OCI-LY1 (cell line): ENCODE results near the gene PPP2R1B.

Source experiments
- H2AFZ ChIP-seq: fragments of 200-600 bp; sonication (generic), shearing (Covaris generic); 2 replicates; pipeline ENCODE4 v1.6.0; 2014; ENCODE audit warnings: antibody characterized with exemption, mild to moderate bottlenecking, low read length
- H3F3A ChIP-seq: fragments of 200-600 bp; sonication (generic), shearing (Covaris generic); 2 replicates; pipeline ENCODE4 v1.6.0; 2014; ENCODE audit warnings: mild to moderate bottlenecking, antibody characterized with exemption, low read length, moderate library complexity; ENCODE audit not compliant: insufficient read depth
- H3K27ac ChIP-seq: fragments of 200-600 bp; sonication (generic); 2 replicates; pipeline ENCODE4 v1.5.1; 2014; ENCODE audit warnings: low read length, mixed run types, mild to moderate bottlenecking, low read depth; ENCODE audit not compliant: poor library complexity, severe bottlenecking
- H3K27me3 ChIP-seq: fragments of 200-600 bp; sonication (generic); 2 replicates; pipeline ENCODE4 v1.6.0; 2014; ENCODE audit warnings: antibody characterized with exemption, mild to moderate bottlenecking, low read length, moderate library complexity; ENCODE audit not compliant: insufficient read depth
- H3K36me3 ChIP-seq: fragments of 200-600 bp; sonication (generic); 2 replicates; pipeline ENCODE4 v1.6.1; 2014; ENCODE audit warnings: mild to moderate bottlenecking, antibody characterized with exemption, low read length, moderate library complexity, mixed read lengths; ENCODE audit not compliant: insufficient read depth
- H3K4me1 ChIP-seq: fragments of 200-600 bp; sonication (generic); 2 replicates; pipeline ENCODE4 v1.5.1; 2014; ENCODE audit warnings: mild to moderate bottlenecking, low read length, moderate library complexity; ENCODE audit not compliant: insufficient read depth, severe bottlenecking
- H3K4me2 ChIP-seq: fragments of 200-600 bp; sonication (generic), shearing (Covaris generic); 2 replicates; pipeline ENCODE4 v1.6.1; 2014; ENCODE audit warnings: low read length
- H3K4me3 ChIP-seq: fragments of 200-600 bp; sonication (generic); 2 replicates; pipeline ENCODE4 v1.5.1; 2014; ENCODE audit warnings: low read length, low read depth, mild to moderate bottlenecking, mixed read lengths; ENCODE audit not compliant: poor library complexity, severe bottlenecking
- H3K79me2 ChIP-seq: fragments of 200-600 bp; shearing (Covaris generic); 2 replicates; pipeline ENCODE4 v1.6.1; 2016; ENCODE audit warnings: mixed run types, low read length, mixed read lengths; ENCODE audit not compliant: insufficient read depth
- H3K9ac ChIP-seq: fragments of 200-600 bp; sonication (generic), shearing (Covaris generic); 2 replicates; pipeline ENCODE4 v1.6.1; 2014; ENCODE audit warnings: mild to moderate bottlenecking, low read length, mixed read lengths
- H3K9me2 ChIP-seq: fragments of 200-600 bp; sonication (generic), shearing (Covaris generic); 2 replicates; pipeline ENCODE4 v1.6.1; 2014; ENCODE audit warnings: low read depth, mild to moderate bottlenecking, low read length, mixed read lengths
- H3K9me3 ChIP-seq: fragments of 200-600 bp; shearing (Covaris generic); 2 replicates; pipeline ENCODE4 v1.6.1; 2014; ENCODE audit warnings: low read length, mixed read lengths
- H4K20me1 ChIP-seq: fragments of 200-600 bp; sonication (generic), shearing (Covaris generic); 2 replicates; pipeline ENCODE4 v1.6.0; 2016; ENCODE audit warnings: mild to moderate bottlenecking, low read length; ENCODE audit not compliant: insufficient read depth
- CTCF ChIP-seq: fragments of 200-600 bp; sonication (generic), shearing (Covaris generic); IDR thresholded peaks from 2 replicates; pipeline ENCODE4 v1.5.1; 2017; ENCODE audit warnings: mild to moderate bottlenecking, antibody characterized with exemption, low read length, moderate library complexity, mixed read lengths
- EZH2 ChIP-seq: fragments of 200-600 bp; sonication (generic), shearing (Covaris generic); IDR thresholded peaks from 2 replicates; pipeline ENCODE4 v1.8.0; 2017; ENCODE audit warnings: borderline replicate concordance, mixed run types, mild to moderate bottlenecking, antibody characterized with exemption, low read length, moderate library complexity, mixed read lengths

Gene PPP2R1B

GRCh38 chr11:111723595-111723994 lies 42.6 kb downstream of the PPP2R1B start:
- no peaks in the 10 kb centered on the region for H4K20me1 ChIP-seq
- H3K9me2 ChIP-seq = no peaks in the 10 kb centered on the region
- peaks cover 85% of the 10 kb centered on the region for H3K36me3 ChIP-seq
- H3K9ac ChIP-seq = no peak overlapping the region
- no peak for TF ChIP-seq CTCF
- TF ChIP-seq EZH2 = no peak
- no peak overlapping the region for H3K27ac ChIP-seq
- no peaks in the 10 kb centered on the region for H3K79me2 ChIP-seq
- no peaks in the 10 kb centered on the region for H3K27me3 ChIP-seq
- H3K9me3 ChIP-seq = no peaks in the 10 kb centered on the region
- H3K4me3 ChIP-seq = no peak overlapping the region
- no peak overlapping the region for H3K4me2 ChIP-seq
- no peaks in the 10 kb centered on the region for H3K4me1 ChIP-seq
- no peaks in the 10 kb centered on the region for H3F3A ChIP-seq
- no peak overlapping the region for H2AFZ ChIP-seq

- Histone ChIP-seq H4K20me1 (no peaks in the 10 kb centered on the region), H3K4me2 (no peak overlapping the region), H3K9me2 (no peaks in the 10 kb centered on the region), H3K9me3 (no peaks in the 10 kb centered on the region), H3K27me3 (no peaks in the 10 kb centered on the region), H3K36me3 (peaks cover 88% of the 10 kb centered on the region), H3K79me2 (no peaks in the 10 kb centered on the region), H3K27ac (no peak overlapping the region), H3F3A (no peaks in the 10 kb centered on the region), H3K4me3 (no peak overlapping the region), H3K9ac (no peak overlapping the region), H3K4me1 (no peaks in the 10 kb centered on the region), H2AFZ (no peak overlapping the region)
- TF ChIP-seq EZH2 (no peak), CTCF (no peak)
These were observed 43.7 kb downstream of the PPP2R1B start for GRCh38 chr11:111722501-111722900.

GRCh38 chr11:111720801-111721494 lies 45.2 kb downstream of the PPP2R1B start:
- no peaks in the 10 kb centered on the region for H3K4me1 ChIP-seq
- H3K36me3 ChIP-seq = peaks cover 74% of the 10 kb centered on the region
- H3K79me2 ChIP-seq = no peaks in the 10 kb centered on the region
- H4K20me1 ChIP-seq = no peaks in the 10 kb centered on the region
- no peak for TF ChIP-seq EZH2
- TF ChIP-seq CTCF = no peak
- H3K9ac ChIP-seq = no peak overlapping the region
- H3K9me3 ChIP-seq = no peaks in the 10 kb centered on the region
- no peaks in the 10 kb centered on the region for H3K9me2 ChIP-seq
- no peaks in the 10 kb centered on the region for H3K27me3 ChIP-seq
- no peak overlapping the region for H3K4me3 ChIP-seq
- no peaks in the 10 kb centered on the region for H3F3A ChIP-seq
- H3K27ac ChIP-seq = no peak overlapping the region
- no peak overlapping the region for H3K4me2 ChIP-seq
- no peak overlapping the region for H2AFZ ChIP-seq
